ENCODE measurements around the gene KCNQ1OT1. TPM values are rescaled to one million over a fixed set of nuclear protein-coding genes. Genes with fewer than 3 reads are reported as not detected.

KCNQ1OT1 gene
- total RNA-seq, 1 experiment from 2014 or later: 2.4 TPM

DNA sequence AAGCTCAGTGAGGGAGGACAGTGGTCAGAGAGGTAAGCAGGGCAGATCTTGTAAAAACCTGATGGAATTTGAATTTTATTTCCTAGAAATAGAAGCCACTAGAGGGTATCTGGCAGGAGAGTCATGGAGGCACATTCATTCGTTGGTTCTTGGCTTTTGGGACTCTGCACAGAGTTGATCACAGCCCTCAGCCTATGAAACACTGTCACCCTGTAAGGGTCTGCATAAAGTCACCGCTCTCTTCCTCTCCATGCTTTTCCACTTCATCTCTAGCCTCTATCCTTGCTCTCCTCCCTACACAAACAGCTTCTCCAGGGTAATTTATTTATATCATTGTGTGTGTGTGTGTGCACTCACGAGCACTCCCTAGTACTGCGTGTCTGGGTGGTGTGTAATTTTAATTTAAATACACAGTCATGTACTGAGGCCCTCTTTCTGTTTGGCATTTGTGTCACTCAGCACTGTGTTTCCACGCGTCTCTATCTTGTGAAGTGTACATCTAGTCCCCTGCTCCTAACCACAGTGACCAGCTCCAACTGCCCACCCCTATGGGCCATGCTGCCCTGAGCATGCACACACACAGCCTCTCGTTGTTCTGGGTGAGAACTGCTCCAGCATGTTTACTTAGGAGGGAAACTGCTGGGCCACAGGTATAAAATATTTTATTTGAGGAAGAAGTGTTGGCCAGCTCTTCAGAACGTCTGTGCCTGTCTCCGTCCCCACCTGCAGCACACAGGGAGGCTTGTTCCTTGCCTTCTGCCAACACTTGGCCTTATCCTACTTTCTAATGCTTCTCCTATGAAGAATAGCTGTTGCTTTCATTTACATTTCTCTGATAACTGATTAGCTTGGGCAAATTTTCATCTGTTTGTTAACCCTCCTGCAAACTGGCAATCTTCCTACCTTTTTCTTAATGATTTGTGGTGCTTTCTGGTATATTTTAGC, 4.5 kb downstream of the KCNQ1OT1 start:
- peaks cover 15% of the 10 kb centered on the region for H3K36me3 Mint-ChIP-seq
- H3K27me3 Mint-ChIP-seq (ENCODE audit: low read depth): peaks cover 11% of the 10 kb centered on the region
- CTCF ChIA-PET: interaction anchor here (2.2 kb wide), 1 partner anchor 197 kb away, joined by 5 read pairs; no protein-coding TSS in a partner anchor
- H3K4me3 Mint-ChIP-seq: peak overlapping the region; percentile 33
- POLR2A ChIA-PET: no interaction called here
- TF ChIP-seq RORB (CRISPR knock-in tag; IDR thresholded peaks at IDR 0.05): no peak
- no peak for TF ChIP-seq ZNF317 (CRISPR knock-in tag; IDR thresholded peaks at IDR 0.05; ENCODE audit: borderline replicate concordance, low read depth)
- TF ChIP-seq GABPB1 (CRISPR knock-in tag; IDR thresholded peaks at IDR 0.05): no peak
- no peak for TF ChIP-seq CREM (CRISPR knock-in tag; IDR thresholded peaks at IDR 0.05)
- TF ChIP-seq TEAD1 (CRISPR knock-in tag; IDR thresholded peaks at IDR 0.05): no peak
- no peak for TF ChIP-seq ZNF263 (CRISPR knock-in tag; IDR thresholded peaks at IDR 0.05; ENCODE audit: low read depth)
- no peak for TF ChIP-seq GTF2I (CRISPR knock-in tag; conservative IDR thresholded peaks at IDR 0.05)
- TF ChIP-seq, protein P1, sequence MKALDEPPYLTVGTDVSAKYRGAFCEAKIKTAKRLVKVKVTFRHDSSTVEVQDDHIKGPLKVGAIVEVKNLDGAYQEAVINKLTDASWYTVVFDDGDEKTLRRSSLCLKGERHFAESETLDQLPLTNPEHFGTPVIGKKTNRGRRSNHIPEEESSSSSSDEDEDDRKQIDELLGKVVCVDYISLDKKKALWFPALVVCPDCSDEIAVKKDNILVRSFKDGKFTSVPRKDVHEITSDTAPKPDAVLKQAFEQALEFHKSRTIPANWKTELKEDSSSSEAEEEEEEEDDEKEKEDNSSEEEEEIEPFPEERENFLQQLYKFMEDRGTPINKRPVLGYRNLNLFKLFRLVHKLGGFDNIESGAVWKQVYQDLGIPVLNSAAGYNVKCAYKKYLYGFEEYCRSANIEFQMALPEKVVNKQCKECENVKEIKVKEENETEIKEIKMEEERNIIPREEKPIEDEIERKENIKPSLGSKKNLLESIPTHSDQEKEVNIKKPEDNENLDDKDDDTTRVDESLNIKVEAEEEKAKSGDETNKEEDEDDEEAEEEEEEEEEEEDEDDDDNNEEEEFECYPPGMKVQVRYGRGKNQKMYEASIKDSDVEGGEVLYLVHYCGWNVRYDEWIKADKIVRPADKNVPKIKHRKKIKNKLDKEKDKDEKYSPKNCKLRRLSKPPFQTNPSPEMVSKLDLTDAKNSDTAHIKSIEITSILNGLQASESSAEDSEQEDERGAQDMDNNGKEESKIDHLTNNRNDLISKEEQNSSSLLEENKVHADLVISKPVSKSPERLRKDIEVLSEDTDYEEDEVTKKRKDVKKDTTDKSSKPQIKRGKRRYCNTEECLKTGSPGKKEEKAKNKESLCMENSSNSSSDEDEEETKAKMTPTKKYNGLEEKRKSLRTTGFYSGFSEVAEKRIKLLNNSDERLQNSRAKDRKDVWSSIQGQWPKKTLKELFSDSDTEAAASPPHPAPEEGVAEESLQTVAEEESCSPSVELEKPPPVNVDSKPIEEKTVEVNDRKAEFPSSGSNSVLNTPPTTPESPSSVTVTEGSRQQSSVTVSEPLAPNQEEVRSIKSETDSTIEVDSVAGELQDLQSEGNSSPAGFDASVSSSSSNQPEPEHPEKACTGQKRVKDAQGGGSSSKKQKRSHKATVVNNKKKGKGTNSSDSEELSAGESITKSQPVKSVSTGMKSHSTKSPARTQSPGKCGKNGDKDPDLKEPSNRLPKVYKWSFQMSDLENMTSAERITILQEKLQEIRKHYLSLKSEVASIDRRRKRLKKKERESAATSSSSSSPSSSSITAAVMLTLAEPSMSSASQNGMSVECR (CRISPR knock-in tag; IDR thresholded peaks at IDR 0.05; ENCODE audit: borderline replicate concordance): no peak
- no peak for TF ChIP-seq ZNF121 (CRISPR knock-in tag; IDR thresholded peaks at IDR 0.05)
- ATAC-seq (no peak), DNase-seq (ENCODE audit: low spot score) (no peak)
- no peaks in the 10 kb centered on the region for H3K9me3 Mint-ChIP-seq
- peaks cover 78% of the 10 kb centered on the region for H3K4me1 Mint-ChIP-seq
- H3K27ac Mint-ChIP-seq: peak overlapping the region; percentile 99

DNA sequence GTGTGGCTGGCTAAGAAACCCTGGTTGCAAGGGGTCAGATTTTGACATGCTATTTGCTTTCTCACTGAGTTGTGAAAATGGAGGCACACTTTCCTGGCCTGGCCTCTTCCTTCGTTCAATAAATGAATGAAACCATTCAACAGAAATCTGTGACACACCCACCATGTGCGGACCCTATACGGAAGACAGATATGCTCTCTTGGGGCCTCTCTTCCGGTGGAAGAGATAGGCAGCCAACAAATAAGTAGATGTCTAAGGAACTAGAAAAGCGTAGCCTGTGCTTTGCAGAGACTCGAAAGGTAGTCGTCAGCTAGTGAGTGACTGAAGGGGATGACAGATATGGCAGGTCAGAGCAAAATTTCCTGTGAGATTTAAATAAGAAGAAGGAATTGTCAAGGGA, 5.3 kb downstream of the KCNQ1OT1 start:
- Mint-ChIP-seq H3K27me3 (ENCODE audit: low read depth) (peaks cover 11% of the 10 kb centered on the region), H3K36me3 (peaks cover 15% of the 10 kb centered on the region), H3K4me1 (peaks cover 86% of the 10 kb centered on the region), H3K9me3 (no peaks in the 10 kb centered on the region), H3K4me3 (peak overlapping the region; percentile 33), H3K27ac (peak overlapping the region; percentile 99)
- ChIA-PET POLR2A (no interaction called here), CTCF (interaction anchor here (1.6 to 2.9 kb wide), 6 partner anchors 13 to 198 kb away, joined by 8 to 34 read pairs (median 12); partner anchors contain the start of gene CDKN1C)
- TF ChIP-seq MYBL2 (CRISPR knock-in tag; IDR thresholded peaks at IDR 0.05): no peak
- TF ChIP-seq, protein P2, sequence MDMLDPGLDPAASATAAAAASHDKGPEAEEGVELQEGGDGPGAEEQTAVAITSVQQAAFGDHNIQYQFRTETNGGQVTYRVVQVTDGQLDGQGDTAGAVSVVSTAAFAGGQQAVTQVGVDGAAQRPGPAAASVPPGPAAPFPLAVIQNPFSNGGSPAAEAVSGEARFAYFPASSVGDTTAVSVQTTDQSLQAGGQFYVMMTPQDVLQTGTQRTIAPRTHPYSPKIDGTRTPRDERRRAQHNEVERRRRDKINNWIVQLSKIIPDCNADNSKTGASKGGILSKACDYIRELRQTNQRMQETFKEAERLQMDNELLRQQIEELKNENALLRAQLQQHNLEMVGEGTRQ (CRISPR knock-in tag; IDR thresholded peaks at IDR 0.05): no peak
- DNase-seq (ENCODE audit: low spot score): no peak
- ATAC-seq: no peak

DNA sequence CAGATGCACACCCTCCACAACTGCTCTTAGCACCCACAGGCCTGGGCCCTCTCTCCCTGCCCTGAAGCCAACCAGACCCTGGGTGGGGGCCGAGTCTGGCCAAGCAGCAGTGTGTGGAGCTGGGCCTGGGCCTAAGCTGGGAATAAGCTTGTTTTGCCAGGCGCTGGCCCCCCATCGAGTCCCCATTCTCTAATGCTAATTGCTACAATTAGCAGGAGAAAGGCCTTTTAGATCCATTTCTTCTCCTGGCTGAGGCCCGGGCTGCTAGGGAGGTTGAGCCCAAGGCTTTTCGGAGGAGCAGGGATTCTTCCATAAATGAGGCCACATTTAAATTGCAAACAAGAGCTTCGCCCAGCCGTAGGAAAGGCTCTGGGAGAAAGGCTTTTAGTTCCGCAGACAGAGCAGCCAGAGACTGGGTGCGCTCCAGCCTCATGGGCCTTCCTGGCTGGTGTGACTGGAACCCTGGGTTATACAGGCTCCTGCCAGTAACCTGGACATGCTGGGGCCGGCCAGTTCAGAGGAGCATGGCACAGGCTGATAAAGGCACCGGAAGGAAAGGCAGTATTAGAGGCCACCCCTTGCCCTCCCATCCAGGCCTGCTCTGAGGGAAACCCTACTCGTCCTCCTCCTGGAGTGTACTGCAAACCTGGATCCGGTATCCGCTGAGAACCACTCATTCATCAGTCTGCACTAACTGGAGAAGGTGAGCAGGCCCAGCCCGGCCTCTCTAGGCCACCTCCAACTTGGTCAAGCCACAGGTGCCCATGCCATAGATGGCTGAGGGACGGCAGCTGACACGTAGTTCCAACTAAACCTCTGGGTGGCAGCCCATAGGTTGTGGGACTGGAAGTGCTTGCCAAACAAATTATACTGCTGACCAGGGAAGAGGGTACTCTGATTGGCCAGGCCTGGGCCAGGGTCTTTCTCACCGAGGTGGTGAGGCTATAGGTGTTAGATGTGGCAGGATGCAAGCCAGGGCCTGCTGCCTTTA, 6.2 kb downstream of the KCNQ1OT1 start:
- Mint-ChIP-seq H3K4me1 (peaks cover 95% of the 10 kb centered on the region), H3K4me3 (peak overlapping the region; percentile 33), H3K36me3 (peaks cover 8% of the 10 kb centered on the region)
- TF ChIP-seq RORB (CRISPR knock-in tag; IDR thresholded peaks at IDR 0.05): no peak
- TF ChIP-seq ATF1 (CRISPR knock-in tag; IDR thresholded peaks at IDR 0.05): no peak
- TF ChIP-seq, protein P3, sequence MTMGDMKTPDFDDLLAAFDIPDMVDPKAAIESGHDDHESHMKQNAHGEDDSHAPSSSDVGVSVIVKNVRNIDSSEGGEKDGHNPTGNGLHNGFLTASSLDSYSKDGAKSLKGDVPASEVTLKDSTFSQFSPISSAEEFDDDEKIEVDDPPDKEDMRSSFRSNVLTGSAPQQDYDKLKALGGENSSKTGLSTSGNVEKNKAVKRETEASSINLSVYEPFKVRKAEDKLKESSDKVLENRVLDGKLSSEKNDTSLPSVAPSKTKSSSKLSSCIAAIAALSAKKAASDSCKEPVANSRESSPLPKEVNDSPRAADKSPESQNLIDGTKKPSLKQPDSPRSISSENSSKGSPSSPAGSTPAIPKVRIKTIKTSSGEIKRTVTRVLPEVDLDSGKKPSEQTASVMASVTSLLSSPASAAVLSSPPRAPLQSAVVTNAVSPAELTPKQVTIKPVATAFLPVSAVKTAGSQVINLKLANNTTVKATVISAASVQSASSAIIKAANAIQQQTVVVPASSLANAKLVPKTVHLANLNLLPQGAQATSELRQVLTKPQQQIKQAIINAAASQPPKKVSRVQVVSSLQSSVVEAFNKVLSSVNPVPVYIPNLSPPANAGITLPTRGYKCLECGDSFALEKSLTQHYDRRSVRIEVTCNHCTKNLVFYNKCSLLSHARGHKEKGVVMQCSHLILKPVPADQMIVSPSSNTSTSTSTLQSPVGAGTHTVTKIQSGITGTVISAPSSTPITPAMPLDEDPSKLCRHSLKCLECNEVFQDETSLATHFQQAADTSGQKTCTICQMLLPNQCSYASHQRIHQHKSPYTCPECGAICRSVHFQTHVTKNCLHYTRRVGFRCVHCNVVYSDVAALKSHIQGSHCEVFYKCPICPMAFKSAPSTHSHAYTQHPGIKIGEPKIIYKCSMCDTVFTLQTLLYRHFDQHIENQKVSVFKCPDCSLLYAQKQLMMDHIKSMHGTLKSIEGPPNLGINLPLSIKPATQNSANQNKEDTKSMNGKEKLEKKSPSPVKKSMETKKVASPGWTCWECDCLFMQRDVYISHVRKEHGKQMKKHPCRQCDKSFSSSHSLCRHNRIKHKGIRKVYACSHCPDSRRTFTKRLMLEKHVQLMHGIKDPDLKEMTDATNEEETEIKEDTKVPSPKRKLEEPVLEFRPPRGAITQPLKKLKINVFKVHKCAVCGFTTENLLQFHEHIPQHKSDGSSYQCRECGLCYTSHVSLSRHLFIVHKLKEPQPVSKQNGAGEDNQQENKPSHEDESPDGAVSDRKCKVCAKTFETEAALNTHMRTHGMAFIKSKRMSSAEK (CRISPR knock-in tag; IDR thresholded peaks at IDR 0.05; ENCODE audit: borderline replicate concordance): no peak
- no peak; the same call in 1 of the 2 replicates for TF ChIP-seq SP1 (CRISPR knock-in tag; conservative IDR thresholded peaks at IDR 0.05)
- TF ChIP-seq, protein P4, sequence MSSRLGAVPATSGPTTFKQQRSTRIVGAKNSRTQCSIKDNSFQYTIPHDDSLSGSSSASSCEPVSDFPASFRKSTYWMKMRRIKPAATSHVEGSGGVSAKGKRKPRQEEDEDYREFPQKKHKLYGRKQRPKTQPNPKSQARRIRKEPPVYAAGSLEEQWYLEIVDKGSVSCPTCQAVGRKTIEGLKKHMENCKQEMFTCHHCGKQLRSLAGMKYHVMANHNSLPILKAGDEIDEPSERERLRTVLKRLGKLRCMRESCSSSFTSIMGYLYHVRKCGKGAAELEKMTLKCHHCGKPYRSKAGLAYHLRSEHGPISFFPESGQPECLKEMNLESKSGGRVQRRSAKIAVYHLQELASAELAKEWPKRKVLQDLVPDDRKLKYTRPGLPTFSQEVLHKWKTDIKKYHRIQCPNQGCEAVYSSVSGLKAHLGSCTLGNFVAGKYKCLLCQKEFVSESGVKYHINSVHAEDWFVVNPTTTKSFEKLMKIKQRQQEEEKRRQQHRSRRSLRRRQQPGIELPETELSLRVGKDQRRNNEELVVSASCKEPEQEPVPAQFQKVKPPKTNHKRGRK (CRISPR knock-in tag; IDR thresholded peaks at IDR 0.05; ENCODE audit: borderline replicate concordance): no peak
- TF ChIP-seq ZBTB21 (CRISPR knock-in tag; IDR thresholded peaks at IDR 0.05; ENCODE audit: borderline replicate concordance): no peak
- TF ChIP-seq ZNF121 (CRISPR knock-in tag; IDR thresholded peaks at IDR 0.05): no peak

More for the DNA sequence above, 6.2 kb downstream of the KCNQ1OT1 start:
- ATAC-seq: peak; percentile 84
- peak overlapping the region; percentile 99 for H3K27ac Mint-ChIP-seq
- peak; percentile 96 for DNase-seq (ENCODE audit: low spot score)
- peaks cover 6% of the 10 kb centered on the region; the same call in 1 of the 2 replicates for H3K27me3 Mint-ChIP-seq (ENCODE audit: low read depth)
- ChIA-PET POLR2A (interaction anchor here (1.0 to 1.7 kb wide), 4 partner anchors 10 to 192 kb away, joined by 3 to 9 read pairs (median 7); partner anchors contain the start of gene CDKN1C), CTCF (interaction anchor here (0.8 to 2.9 kb wide), 18 partner anchors 9 to 199 kb away, joined by 3 to 34 read pairs (median 5); partner anchors contain the start of gene CDKN1C)
- no peaks in the 10 kb centered on the region for H3K9me3 Mint-ChIP-seq
